GM19025 (cell line): ENCODE data around the gene GAS1.

ENCODE experiments used
- ATAC-seq: cut with Tn5 transposase; IDR thresholded peaks from one replicate; pipeline ENCODE4 v1.9.1; 2021; ENCODE audit warnings: mild to moderate bottlenecking, low read depth, moderate library complexity; ENCODE audit not compliant: unreplicated experiment

The GAS1 gene, protein sequence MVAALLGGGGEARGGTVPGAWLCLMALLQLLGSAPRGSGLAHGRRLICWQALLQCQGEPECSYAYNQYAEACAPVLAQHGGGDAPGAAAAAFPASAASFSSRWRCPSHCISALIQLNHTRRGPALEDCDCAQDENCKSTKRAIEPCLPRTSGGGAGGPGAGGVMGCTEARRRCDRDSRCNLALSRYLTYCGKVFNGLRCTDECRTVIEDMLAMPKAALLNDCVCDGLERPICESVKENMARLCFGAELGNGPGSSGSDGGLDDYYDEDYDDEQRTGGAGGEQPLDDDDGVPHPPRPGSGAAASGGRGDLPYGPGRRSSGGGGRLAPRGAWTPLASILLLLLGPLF

DNA sequence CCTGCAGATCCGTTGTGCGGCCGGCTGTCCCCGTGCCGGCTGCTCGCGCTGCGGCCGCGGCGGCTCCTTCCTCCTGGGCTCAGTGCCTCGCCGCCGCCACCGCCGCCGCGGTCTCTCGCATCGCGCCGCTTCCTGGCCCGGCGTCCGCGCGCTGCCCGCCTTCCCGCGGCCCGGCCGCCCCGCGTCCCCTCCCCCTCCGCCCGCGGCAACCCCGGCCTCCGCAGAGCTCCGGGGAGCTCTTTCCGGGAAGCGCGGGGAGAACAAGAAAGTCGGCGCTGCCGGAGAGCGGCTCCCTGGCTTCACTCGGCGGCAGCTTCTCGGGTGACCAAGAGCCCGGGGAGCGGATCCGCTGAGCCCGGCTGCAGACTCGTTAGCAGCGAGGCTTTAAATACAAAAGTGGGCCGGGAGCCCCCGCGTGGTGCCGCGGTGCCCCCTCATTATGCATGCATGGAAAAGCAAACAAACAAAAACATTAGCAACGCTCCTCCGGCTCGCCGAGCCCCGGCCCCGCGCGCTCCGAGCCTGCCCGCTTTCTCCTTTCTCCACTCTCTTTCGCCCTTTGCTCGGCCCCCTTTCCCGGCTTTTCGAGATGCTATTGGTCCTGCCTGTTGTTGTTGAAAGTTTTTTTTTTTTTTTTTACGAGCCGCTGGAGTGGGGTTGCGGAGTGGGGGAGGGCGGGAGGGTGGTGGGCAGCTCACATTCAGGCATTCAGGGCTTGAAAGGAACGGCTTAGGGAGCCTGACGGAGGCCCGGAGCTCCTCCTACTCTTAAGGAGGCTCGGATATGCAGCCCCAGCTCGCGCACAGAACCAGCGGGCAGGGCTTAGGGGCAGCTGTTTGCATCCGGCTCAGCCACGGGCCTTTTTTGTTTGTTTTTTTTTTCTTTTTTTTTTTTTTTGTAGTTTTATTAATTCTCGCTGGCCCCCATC lies at the start of gene GAS1:
Gene GAS1 (minus strand): TSS at position 361 of the 928 bp plus-strand sequence. CDS start 727 bp downstream, outside the sequence.
- peak; percentile 46 for ATAC-seq

DNA sequence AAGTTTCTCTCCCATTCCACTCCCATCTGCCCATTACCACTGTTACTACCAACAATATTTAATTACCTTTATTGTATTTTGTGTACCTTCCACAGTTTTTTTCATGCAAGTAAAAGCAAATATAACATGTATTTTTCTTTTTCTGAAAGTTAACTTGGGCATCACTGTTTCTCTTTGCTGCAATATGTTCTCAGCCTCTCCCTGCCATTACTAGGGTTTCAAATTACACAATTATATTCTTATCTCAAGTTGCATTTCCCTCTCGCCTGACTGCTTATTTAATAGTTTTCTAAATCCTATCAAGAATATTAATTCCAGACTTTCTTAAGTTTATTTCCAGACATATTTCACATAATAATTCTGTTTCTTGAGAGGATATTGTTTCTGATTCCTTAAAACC lies 46.9 kb upstream of the GAS1 start:
- ATAC-seq: no peak

DNA sequence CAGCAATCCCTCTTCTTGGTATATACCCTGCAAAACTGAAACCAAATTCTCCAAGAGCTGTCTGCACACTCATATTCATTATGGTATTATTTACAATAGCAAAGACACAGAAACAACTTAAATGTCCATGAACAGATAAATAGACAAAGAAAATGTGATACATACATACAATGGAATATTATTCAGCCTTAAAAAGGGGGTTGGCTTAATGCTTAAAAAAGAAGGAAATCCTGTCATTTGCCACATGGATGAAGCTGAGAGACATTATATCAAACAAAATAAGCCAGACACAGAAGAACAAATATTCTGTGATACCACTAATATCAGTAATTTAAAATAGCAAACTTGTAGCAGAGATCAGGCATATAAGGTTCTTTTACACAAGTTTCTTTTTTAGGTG lies 46.5 kb upstream of the GAS1 start:
- ATAC-seq: no peak

DNA sequence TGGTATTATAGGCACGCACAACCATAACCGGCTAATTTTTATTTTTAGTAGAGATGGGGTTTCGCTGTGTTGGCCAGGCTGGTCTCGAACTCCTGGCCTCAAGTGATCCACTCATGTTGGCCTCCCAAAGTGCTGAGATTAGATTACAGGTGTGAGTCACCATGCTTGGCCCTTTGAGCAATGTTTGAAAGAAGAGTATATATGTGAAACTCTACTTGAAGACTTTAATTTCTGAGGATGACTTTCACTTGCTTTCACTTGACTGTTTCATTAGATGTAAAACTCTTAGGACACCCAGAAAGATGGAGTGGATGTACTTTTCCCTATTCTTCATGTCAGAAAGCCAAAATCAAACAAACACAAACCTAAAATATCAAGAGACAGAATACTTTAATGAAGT lies 43.8 kb upstream of the GAS1 start:
- no peak for ATAC-seq

DNA sequence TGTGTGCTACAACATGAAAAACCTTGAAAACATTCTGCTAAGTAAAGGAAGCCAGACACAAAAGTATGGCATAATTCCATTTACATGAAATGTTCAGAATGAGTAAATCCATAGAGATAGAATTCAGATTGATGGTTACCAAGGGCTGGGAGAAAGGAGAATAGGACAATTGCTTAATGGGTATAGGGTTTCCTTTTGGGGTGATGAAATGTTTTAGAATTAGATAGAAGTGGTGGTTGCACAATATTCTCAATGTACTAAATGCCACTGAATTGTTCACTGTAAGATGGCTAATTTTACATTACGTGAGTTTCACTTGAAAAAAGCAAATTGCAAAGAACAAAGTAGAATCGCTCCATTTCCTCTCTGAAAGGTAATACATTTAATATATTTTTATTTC lies 43.0 kb upstream of the GAS1 start:
- ATAC-seq: no peak

DNA sequence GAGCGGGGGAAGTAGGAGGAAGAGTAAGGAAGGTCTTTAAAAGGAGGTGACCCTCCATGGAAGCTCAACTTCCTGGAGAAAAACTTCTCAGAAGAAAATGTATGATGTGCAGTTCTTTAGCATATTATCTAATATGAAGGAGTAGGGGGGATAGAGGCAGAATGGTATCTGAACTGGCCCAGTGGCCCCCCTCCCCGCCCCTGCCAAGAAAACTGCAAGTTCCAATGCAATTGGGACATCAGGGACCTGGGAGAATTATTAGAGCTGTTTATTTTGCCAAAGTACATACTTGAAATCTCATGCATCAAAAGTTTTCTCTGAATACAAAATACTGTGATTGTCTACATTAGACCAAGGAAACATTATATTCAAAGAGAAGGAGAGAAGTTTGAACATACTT lies 40.6 kb upstream of the GAS1 start:
- ATAC-seq: no peak

DNA sequence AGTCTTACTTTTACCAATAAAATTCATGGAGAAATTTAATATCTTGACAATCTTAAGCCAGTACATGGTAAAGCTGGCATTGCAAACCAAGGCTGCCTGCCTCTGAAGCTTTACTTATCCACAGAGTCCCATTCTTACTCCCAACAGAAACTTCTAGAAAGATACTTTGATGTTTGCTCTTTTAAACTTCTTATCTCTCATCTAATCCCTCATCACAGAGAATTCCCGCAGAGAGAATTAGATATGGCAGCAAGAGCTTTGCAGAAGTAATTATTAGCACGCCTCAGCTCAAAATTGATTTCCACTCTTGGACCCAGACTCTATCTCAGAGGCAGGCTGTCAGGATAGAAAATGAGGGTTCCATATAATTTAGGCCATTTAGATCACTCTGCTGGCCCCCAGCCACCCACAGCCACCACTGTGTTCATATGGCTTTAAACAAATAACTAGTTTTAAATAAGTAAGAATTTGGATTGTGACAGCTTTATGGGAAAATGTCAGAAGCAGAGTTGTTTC lies 37.9 kb upstream of the GAS1 start:
- ATAC-seq: no peak

DNA sequence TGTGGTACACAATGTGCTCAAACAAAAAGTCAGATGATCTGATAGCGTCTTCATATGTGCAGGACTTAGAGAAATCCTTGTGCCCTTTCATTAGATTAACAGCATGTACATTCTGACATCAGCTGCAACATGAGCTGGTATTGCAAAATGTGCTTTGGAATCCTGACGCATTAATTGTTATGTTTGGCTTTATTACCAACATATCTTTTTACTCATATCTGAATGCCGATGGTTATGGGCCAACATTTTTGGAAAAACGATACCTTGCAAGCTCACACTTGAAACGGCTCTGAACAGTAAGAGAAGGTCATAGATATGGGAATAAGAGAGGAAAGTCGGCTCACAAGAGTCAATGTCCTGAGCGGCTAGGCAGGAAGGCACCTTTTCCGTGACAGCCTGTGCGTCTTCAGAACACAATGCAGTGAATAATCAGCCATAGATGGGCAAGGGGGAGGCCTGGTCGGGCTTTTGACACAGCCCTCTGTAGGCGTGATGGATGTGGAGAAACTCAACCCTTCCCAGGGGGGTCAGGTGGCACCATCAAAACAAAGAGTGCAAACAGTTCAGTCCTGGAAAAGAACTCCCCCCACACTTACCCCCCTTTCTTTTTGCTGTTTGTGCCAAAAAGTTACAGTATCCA lies 36.4 kb upstream of the GAS1 start:
- no peak for ATAC-seq

DNA sequence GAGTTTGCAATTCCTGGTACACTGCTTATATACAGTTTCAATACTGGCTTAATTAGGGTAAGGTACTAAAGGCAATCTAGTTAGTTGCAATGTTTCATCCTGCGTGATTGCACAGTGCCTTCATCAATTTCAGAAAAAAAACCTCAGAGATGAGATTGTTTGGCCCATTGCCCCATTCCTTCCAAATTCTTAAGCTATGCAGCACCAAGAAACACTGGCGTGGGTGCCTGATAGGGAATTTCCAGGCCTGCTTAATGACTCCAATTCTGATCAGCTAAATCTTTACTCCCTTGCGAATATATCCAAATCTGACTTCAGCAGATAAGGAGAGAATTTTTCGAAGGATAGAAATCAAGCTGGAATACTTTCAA lies 35.9 kb upstream of the GAS1 start:
- ATAC-seq: no peak

DNA sequence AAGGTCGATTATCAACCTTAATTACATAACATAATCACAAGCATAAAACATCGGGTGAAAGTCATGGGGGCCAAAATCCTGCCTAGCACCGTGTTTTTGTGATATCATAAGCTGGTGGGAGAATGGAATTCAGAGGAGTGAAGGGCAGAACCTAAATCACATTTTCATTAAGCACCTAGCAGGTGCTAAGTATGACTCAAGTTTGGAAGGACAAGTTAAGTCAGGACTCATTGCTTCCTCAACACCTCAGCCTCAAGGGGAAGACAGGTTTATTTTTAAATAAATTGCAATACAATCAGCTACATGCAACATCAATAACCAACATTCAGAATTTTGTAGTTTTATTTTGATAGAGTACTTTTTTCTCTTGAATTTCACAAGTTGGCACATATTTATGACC lies 33.5 kb upstream of the GAS1 start:
- no peak for ATAC-seq

DNA sequence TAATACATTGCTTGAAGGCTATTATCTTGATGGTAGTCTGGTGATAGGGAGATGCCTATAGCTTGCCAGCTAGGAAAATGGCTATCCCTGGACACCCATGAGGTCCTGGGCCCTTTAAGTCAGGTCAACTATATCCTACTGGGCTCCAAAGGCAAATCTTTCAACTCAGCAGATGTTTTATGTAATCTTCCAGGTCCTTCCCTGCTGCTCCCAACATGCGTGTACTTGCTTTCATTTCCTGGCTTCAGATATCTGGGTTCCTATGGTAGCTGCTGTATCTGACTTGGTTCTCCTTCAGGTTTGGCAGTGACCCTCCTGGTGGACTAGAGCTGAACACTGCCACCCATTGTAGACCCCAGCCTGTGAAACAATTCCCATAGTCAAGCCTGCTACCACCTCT lies 32.4 kb upstream of the GAS1 start:
- ATAC-seq: no peak

DNA sequence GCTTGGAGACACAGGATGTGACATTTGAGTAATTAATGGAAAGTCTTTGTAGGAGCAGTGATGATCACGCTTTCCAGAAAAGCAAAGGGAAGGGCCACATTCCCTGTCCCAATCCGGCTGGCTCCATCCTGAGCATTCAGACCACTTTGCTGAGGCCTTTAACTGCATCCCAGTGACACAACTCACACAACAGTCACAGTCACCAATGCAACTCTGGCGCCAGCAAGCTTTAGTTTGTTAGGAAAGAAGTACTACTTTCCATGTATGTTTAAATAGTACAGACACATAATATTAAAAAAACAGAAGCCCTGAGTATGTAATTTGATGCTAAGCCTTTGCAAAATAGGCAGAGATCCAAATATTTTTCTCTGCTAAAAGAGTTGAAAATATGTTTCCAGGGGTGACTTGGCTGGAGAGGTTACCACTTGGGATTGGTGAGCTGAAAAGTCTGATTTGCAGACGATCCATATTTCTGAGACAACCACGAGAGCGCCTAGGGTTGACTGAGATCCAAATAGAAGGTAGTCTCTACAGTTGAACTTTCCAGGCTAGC lies 31.7 kb upstream of the GAS1 start:
- no peak for ATAC-seq

DNA sequence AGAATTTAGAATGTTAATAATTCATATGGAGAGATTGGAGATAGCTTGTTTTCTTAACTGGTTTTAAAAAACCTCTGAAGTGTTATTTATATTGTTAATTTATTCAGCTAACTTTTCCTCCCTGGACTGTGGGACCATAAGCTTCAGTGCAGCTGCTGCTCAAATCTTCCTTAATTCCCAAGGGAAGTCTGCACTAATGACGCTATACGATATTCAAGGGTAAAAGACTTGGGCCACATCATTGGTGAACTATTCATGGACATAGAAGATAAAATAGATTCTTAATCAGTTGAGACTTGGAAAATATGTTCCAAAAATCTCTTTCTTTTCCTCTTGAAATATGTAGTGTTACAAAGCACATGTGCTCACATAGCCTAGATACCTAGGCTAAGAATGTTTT lies 31.1 kb upstream of the GAS1 start:
- ATAC-seq: no peak

DNA sequence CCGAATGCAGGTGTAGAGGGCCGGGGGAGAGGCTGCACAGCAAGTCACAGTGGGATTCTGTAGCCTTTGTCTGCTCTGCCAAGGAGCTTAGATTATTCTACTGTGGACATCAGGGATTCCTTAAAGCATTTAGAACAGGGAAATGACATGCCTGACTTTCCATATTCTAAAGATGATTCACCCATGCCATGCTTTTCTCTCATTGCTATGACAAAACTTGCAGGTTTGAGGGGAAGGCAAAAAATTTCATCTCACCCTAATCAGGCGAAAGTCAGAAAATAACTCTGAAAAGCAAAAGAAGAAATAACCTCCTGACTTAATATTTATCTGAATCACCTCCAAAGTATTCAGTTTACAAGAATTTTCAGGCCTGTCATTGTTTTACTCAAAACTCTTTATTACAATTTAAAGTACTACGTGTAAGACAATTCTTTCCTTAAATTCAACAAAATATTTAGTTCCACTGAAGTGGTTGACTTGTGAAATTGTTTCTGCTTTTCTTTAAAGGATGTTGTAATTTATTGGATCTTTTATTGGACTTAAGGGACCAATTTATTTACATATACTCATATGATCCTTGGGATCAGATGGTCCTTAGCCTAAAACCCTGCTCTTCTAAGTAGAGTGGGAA lies 30.0 kb upstream of the GAS1 start:
- no peak for ATAC-seq

DNA sequence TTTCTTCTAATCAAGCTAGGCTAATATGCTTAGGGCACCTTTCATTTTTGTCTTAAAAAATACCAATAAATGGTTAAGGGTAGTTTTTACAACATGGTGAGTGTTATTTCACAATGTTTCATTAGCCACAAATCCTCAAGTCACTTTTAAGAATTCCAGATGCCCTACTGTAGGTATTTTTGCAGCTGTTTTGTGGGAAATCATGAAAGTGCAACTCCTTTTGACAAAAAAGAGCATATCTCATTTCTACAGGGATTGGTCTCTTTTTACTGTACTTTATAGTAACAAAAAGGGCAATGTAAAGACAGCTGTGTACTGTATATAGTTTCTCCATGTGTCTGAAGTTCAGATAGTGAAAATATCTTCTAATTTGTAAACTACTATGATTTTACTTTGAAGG lies 28.3 kb upstream of the GAS1 start:
- ATAC-seq: no peak

DNA sequence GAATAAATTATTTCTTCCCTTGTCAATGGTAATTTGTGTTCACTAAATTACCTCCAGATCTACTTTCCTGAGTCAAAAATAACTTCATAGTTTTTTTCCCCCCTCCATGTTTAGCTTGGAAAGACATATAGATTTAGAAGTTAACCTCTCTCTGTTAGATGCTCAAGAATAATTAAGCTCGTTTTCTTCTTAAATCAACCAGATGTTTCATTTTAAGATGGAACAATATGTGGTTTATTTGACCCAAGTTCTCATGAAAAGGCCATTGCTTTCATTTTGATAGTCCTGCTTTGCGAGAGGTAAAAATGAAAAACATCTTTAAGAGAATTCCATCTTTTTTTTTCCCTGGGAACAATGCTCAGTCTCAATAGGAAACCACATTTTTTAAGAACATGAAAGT lies 27.7 kb upstream of the GAS1 start:
- no peak for ATAC-seq

DNA sequence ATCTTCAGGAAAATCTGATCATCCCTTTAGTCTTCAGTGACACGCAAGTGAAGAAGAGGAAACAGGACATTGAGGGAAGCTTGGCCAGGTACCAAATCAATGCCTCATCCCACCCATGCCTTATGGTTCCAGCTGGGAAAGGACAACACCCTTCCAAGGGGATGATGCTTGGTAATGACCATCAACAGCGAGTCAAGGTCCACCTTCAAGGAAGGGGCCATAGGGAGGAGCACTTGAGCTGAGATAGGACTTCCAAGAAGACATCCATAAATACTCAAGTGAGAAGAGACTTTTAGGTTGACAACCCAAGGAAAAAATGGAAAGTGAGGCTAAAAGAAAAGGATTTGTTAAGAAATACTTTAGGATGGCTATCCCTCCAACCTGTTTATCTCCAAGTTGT lies 27.1 kb upstream of the GAS1 start:
- ATAC-seq: no peak

DNA sequence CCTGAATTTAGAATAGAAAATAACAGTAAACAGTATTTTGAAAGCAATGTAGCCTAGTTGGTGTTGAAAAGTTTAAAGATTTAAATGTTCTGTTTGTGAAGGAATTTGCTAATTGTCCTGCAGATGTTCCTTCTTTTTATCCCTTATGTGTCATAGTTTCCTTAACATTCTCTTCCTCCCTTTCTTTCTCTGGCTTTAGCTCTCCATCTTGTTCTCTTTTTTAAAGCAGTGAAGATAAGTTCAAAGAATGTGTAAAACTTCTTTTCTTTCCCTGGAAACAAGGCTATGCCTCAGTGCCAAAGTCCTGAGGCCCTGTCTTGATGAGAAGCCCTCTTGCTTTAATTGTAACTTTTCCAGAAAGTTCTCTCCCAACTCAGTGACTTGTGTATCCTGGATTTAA lies 24.4 kb upstream of the GAS1 start:
- no peak for ATAC-seq

DNA sequence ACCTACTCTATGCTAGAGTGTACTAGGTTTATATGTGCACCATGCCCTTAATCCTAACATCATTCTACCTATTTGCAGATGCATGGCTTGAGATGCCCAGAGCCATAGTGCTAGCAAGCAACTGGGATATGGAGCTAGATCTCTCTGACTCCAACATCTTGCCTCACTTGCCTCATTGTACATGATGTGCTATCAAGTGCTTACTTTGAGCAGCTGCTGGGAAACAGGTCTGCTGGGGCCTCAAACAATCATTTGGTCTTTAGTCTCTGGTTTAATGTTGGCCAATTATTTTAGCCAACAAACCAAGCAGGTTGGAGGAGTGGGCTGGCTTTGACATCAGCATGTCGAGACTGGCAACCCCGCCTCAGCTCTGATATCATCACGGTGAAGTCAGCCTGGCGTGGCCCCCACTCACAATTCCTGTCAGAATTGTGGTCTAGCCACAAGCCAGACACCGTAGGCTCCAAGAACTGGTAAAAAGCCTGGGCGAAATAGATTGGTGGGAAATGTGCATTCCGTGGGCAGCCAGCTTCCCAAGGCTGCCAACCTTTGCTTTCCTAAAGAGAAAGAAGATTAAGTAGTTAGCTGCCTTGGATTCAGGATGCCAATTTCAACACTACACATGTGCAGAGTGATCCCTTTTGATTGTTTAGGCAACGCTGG lies 21.1 kb upstream of the GAS1 start:
- no peak for ATAC-seq
